ENCODE results near the gene LAMA3. TPM values are rescaled to one million over a fixed set of nuclear protein-coding genes. Genes with fewer than 3 reads are reported as not detected.

The LAMA3 gene
- total and polyA plus RNA-seq, 2 of the 13 experiments (the other 11 are each of a cell fraction or from before 2014, with no cell fraction given), result 0.45 to 2.2 TPM

- POLR2A ChIA-PET, result no interaction called here
- TF ChIP-seq ZFY (CRISPR knock-in tag; IDR thresholded peaks at IDR 0.05), result no peak
- no peak for TF ChIP-seq SMAD9 (CRISPR knock-in tag; IDR thresholded peaks at IDR 0.05)
- no peak for TF ChIP-seq YEATS2 (CRISPR knock-in tag; IDR thresholded peaks at IDR 0.05; ENCODE audit: borderline replicate concordance)
- no peak for TF ChIP-seq ZNF3 (CRISPR knock-in tag; IDR thresholded peaks at IDR 0.05)
- no peak for TF ChIP-seq ZNF296 (CRISPR knock-in tag; conservative IDR thresholded peaks at IDR 0.05)
- TF ChIP-seq ATF7 (IDR thresholded peaks at IDR 0.05), result peak; percentile 76
- TF ChIP-seq ATF7 (CRISPR knock-in tag; IDR thresholded peaks at IDR 0.05), result no peak
- no peak for TF ChIP-seq POGK (CRISPR knock-in tag; conservative IDR thresholded peaks at IDR 0.05)
- no peak for TF ChIP-seq ZNF362 (CRISPR knock-in tag; IDR thresholded peaks at IDR 0.05; ENCODE audit: borderline replicate concordance)
- no peak for TF ChIP-seq STAT6 (CRISPR knock-in tag; IDR thresholded peaks at IDR 0.05; ENCODE audit: borderline replicate concordance)
- no peak for TF ChIP-seq CHD4 (IDR thresholded peaks at IDR 0.05; ENCODE audit: borderline replicate concordance, low read length)
- peak; percentile 83 for TF ChIP-seq CREB1 (IDR thresholded peaks at IDR 0.05)
- no peak for TF ChIP-seq CREB1 (CRISPR knock-in tag; IDR thresholded peaks at IDR 0.05)
- no peak for TF ChIP-seq FOXC1 (CRISPR knock-in tag; IDR thresholded peaks at IDR 0.05; ENCODE audit: borderline replicate concordance)
- peak; percentile 30 for TF ChIP-seq TEAD3 (CRISPR knock-in tag; optimal IDR thresholded peaks at IDR 0.05; ENCODE audit: borderline replicate concordance)
- no peak for TF ChIP-seq CBX1 (IDR thresholded peaks at IDR 0.05; ENCODE audit: low read depth)
- no peak for TF ChIP-seq ZNF552 (CRISPR knock-in tag; IDR thresholded peaks at IDR 0.05; ENCODE audit: borderline replicate concordance)
- peak; percentile 11; the same call in 1 of the 2 replicates for TF ChIP-seq STAG1 (CRISPR knock-in tag; IDR thresholded peaks at IDR 0.05)
- TF ChIP-seq ZNF30 (CRISPR knock-in tag; IDR thresholded peaks at IDR 0.05), result no peak
- no peak for TF ChIP-seq SRSF9 (IDR thresholded peaks at IDR 0.05; ENCODE audit: borderline replicate concordance, insufficient read depth, low read depth, low read length, poor library complexity, severe bottlenecking)
- no peak for TF ChIP-seq ZNF777 (CRISPR knock-in tag; IDR thresholded peaks at IDR 0.05)
Measured at GRCh38 chr18:23779696-23780303, 90.5 kb downstream of the LAMA3 start.

More at GRCh38 chr18:23779696-23780303, 90.5 kb downstream of the LAMA3 start:
- Histone ChIP-seq H3K4me2 (ENCODE audit: low read depth, low read length) (no peak overlapping the region), H3K9ac (ENCODE audit: insufficient read depth, low read depth, low read length) (no peak overlapping the region), H3K36me3 (replicated peaks in 1 of 2; ENCODE audit: control insufficient read depth in 1 of 2, insufficient read depth in 2 of 2, low read length in 2 of 2) (no peaks in the 10 kb centered on the region), H2AFZ (ENCODE audit: low read length) (no peak overlapping the region), H3K27me3 (ENCODE audit: control insufficient read depth in 1 of 2, insufficient read depth in 2 of 2, low read length in 2 of 2) (peaks cover 0 to 6% of the 10 kb centered on the region in 2 experiments; a peak in 2 of 5 replicates), H3K27ac (ENCODE audit: extremely low read length, insufficient read depth, low read length) (no peak overlapping the region), H4K20me1 (ENCODE audit: insufficient read depth, low read length) (no peaks in the 10 kb centered on the region), H3K4me3 (replicated peaks in 1 of 3; ENCODE audit: insufficient read depth in 1 of 3, low read depth in 2 of 3, low read length in 3 of 3) (no peak overlapping the region), H3K79me2 (ENCODE audit: insufficient read depth, low read length) (no peaks in the 10 kb centered on the region), H3K4me1 (ENCODE audit: insufficient read depth, low read length) (no peaks in the 10 kb centered on the region), H3K9me3 (ENCODE audit: low read length) (no peaks in the 10 kb centered on the region)
- intact Hi-C loops (cut with micrococcal nuclease; ENCODE audit: unreplicated experiment) (loop anchor here (10.0 kb wide), 1 partner anchor 155 kb away; no protein-coding TSS in a partner anchor), in situ Hi-C loops (cut with HindIII; ENCODE audit: extremely low pct_ligation_motif_present, low pct_unique_long_range_greater_than_20kb) (no loop called here)
- no TSS peak for BruUV-seq (replicated peaks)
- FAIRE-seq, result no peak
- ATAC-seq, result peak; percentile 91
- 13% methylated on average over 5 of the region's 5 CpGs for WGBS (ENCODE audit: low lambda C conversion rate)
- peak; percentile 54 for DNase-seq (ENCODE audit: low spot score)
- CTCF ChIA-PET (ENCODE audit: low intra/inter-chr PET ratio, low total read pairs), result no interaction called here
